Adrenal gland (tissue), 12 donors: ENCODE measurements around the gene FAM167B. TPM values are rescaled to one million over a fixed set of nuclear protein-coding genes. Genes with fewer than 3 reads are reported as not detected.

Experiments
- DNase-seq, 7 donors: peaks; one replicate each; pipeline ENCODE4 v3.0.0-alpha.2; 2019 to 2020
- H3K27ac ChIP-seq, 5 donors: fragments of 200-600 bp; sonication (generic) in 4 of 5; 1 replicate in 3 of 5; 2 replicates in 2 of 5; pipeline versions ENCODE4 v1.5.1 to v1.8.0; 2016 to 2020; ENCODE audit warnings: mild to moderate bottlenecking in 1 of 5
- H3K27me3 ChIP-seq: fragments of 200-600 bp; 2 replicates; pipeline ENCODE4 v1.8.0; 2021
- H3K36me3 ChIP-seq, 2 donors: fragments of 200-600 bp; replicated peaks in 1 of 2; 1 replicate in 1 of 2; 2 replicates in 1 of 2; pipeline versions ENCODE4 v1.5.1 to v1.8.0; 2018 to 2022
- H3K4me1 ChIP-seq, 2 donors: fragments of 200-600 bp; replicated peaks in 1 of 2; 1 replicate in 1 of 2; 2 replicates in 1 of 2; pipeline versions ENCODE4 v1.5.1 to v1.8.0; 2018 to 2021
- H3K4me3 ChIP-seq, 4 donors: fragments of 200-600 bp; sonication (generic) in 3 of 4; one replicate each; pipeline ENCODE4 v1.5.1; 2016 to 2018
- H3K9me3 ChIP-seq, 3 donors: fragments of 200-600 bp; sonication (generic) in 1 of 3; replicated peaks in 1 of 3; 1 replicate in 2 of 3; 2 replicates in 1 of 3; pipeline versions ENCODE4 v1.5.1 to v1.8.0; 2016 to 2021
- CTCF ChIP-seq, 6 experiments: fragments of 450-650 bp in 4 of 6; fragments of 200-600 bp in 2 of 6; sonication (generic) in 1 of 6; IDR thresholded peaks; 1 replicate in 5 of 6; 2 replicates in 1 of 6; pipeline versions ENCODE4 v1.5.1 to v1.8.0; 2016 to 2021; ENCODE audit warnings: antibody characterized with exemption in 6 of 6, mild to moderate bottlenecking in 2 of 6, moderate library complexity in 1 of 6
- POLR2A ChIP-seq, 2 donors: fragments of 450-650 bp; IDR thresholded peaks; one replicate each; pipeline ENCODE4 v1.6.1; 2017; ENCODE audit warnings: antibody characterized with exemption in 2 of 2, mild to moderate bottlenecking in 2 of 2, moderate library complexity in 1 of 2
- WGBS, 4 donors: extraction: QIAGEN DNeasy Blood & Tissue Kit in 2 of 4; methylation state at CpG; one replicate each; pipeline versions ENCODE4 v1.1.5 to v1.1.7; 2013 to 2017; 5-methylcytosine and 5-hydroxymethylcytosine counted together
- intact Hi-C, 2 donors: fragments of 100-400 bp; cut with DNase I; formaldehyde crosslinking; loops; one replicate each; pipeline versions ENCODE4 v1.14.1 to v1.15.0; 2022 to 2023
- polyA plus RNA-seq, 3 donors: library from polyadenylated mRNA; stranded (reverse); fragments of 200-250 nt in 2 of 3; fragments of 350-450 nt in 1 of 3; fragmentation: Illumina TruSeq in 1 of 3; extraction: RNeasy Lipid Tissue Mini Kit (QIAGEN cat#74804) in 1 of 3; gene quantifications; one replicate each; pipeline ENCODE4 v1.2.3, GENCODE V29; 2013 to 2014
- total RNA-seq, 9 donors: library from RNA; depleted of rRNA in 4 of 9; stranded (reverse); fragments of >200 nt in 4 of 9; fragments of 120-200 nt in 1 of 9; fragmentation: NEBNext Ultra II Directional in 1 of 9; extraction: Animal tissue kit (Norgen Biotek cat#: 25700) in 1 of 9; gene quantifications; one replicate each; pipeline versions ENCODE4 v1.1.0 to v1.2.4, GENCODE V29; 2013 to 2023
- donor health status: healthy with polysubstance abuse.
- donor health status: Bipolar disorder and iron deficiency.
- donor health status: DM: yes; HTN: yes; CAD: no.
- donor health status: DM: no; HTN: no; CAD: no.
- donor health status: DM: no; HTN: no; CAD: no.
- donor health status: DM: yes; HTN: yes; CAD: no.

FAM167B gene
- total and polyA plus RNA-seq, 12 donors = 3.2 to 58.2 (median 26.3) TPM

- no peaks in the 10 kb centered on the region for H3K4me1 ChIP-seq
- no peak for TF ChIP-seq POLR2A (IDR thresholded peaks at IDR 0.05)
- no peak for TF ChIP-seq CTCF (IDR thresholded peaks at IDR 0.05)
- intact Hi-C loops = no loop called here
- no peak overlapping the region for H3K27ac ChIP-seq
- WGBS, 4 donors = 84 to 92% (median 90%) methylated on average over 4 of the region's 4 CpGs
- no peak overlapping the region for H3K4me3 ChIP-seq
- DNase-seq = no peak
- no peaks in the 10 kb centered on the region for H3K36me3 ChIP-seq
- no peaks in the 10 kb centered on the region for H3K27me3 ChIP-seq
- H3K9me3 ChIP-seq = no peaks in the 10 kb centered on the region
These were observed 16.7 kb downstream of the FAM167B start for GRCh38 chr1:32263744-32264143.

GRCh38 chr1:32265846-32266245 is 18.8 kb downstream of the FAM167B start:
- H3K4me1 ChIP-seq = no peaks in the 10 kb centered on the region
- H3K9me3 ChIP-seq = no peaks in the 10 kb centered on the region
- DNase-seq = no peak
- no peaks in the 10 kb centered on the region for H3K27me3 ChIP-seq
- WGBS, 4 donors = 90 to 94% (median 92%) methylated on average over 9 of the region's 9 CpGs
- H3K36me3 ChIP-seq = no peaks in the 10 kb centered on the region
- H3K27ac ChIP-seq = no peak overlapping the region
- H3K4me3 ChIP-seq = no peak overlapping the region
- TF ChIP-seq POLR2A (IDR thresholded peaks at IDR 0.05) (no peak), CTCF (IDR thresholded peaks at IDR 0.05) (no peak)
- intact Hi-C loops = no loop called here

GRCh38 chr1:32266921-32267591 is 20.0 kb downstream of the FAM167B start:
- DNase-seq = no peak
- Histone ChIP-seq H3K4me3 (no peak overlapping the region), H3K4me1 (no peaks in the 10 kb centered on the region), H3K9me3 (no peaks in the 10 kb centered on the region), H3K36me3 (no peaks in the 10 kb centered on the region), H3K27me3 (no peaks in the 10 kb centered on the region), H3K27ac (peak overlapping the region in 1 of 5 donors; percentile 32)
- intact Hi-C loops = no loop called here
- 45 to 74% (median 68%) methylated on average over 7 of the region's 7 CpGs for WGBS, 4 donors
- TF ChIP-seq POLR2A (IDR thresholded peaks at IDR 0.05) = no peak
- no peak for TF ChIP-seq CTCF (IDR thresholded peaks at IDR 0.05)

- Histone ChIP-seq H3K27ac (no peak overlapping the region), H3K36me3 (no peaks in the 10 kb centered on the region), H3K9me3 (no peaks in the 10 kb centered on the region), H3K4me3 (no peak overlapping the region), H3K27me3 (no peaks in the 10 kb centered on the region), H3K4me1 (no peaks in the 10 kb centered on the region)
- no peak for TF ChIP-seq CTCF (IDR thresholded peaks at IDR 0.05)
- no peak for TF ChIP-seq POLR2A (IDR thresholded peaks at IDR 0.05)
- no peak for DNase-seq
- intact Hi-C loops = no loop called here
These were observed 22.7 kb downstream of the FAM167B start for GRCh38 chr1:32269744-32270143.
